H9 (cell line): Measurements from ENCODE around the gene DNAJC15. TPM values are rescaled to one million over a fixed set of nuclear protein-coding genes. Genes with fewer than 3 reads are reported as not detected.

Experiments
- DNase-seq: peaks from one replicate; pipeline ENCODE4 v3.0.0-alpha.2; 2017
- H2AFZ ChIP-seq: one replicate; pipeline ENCODE4 v1.6.1; 2013; ENCODE audit warnings: mild to moderate bottlenecking, low read length, control low read depth, moderate library complexity
- H2AK5ac ChIP-seq: 2 replicates; pipeline ENCODE4 v1.6.1; 2013; ENCODE audit warnings: low read length, control low read depth, mixed read lengths; ENCODE audit not compliant: insufficient read length
- H2BK120ac ChIP-seq: one replicate; pipeline ENCODE4 v1.6.1; 2013; ENCODE audit warnings: low read depth, mild to moderate bottlenecking, low read length, control low read depth, inconsistent platforms; ENCODE audit not compliant: poor library complexity, severe bottlenecking
- H2BK12ac ChIP-seq: 2 replicates; pipeline ENCODE4 v1.6.1; 2013; ENCODE audit warnings: low read length, control low read depth, mixed read lengths, low read depth; ENCODE audit not compliant: insufficient read length
- H2BK15ac ChIP-seq: 2 replicates; pipeline ENCODE4 v1.6.1; 2013; ENCODE audit warnings: low read depth, low read length, control low read depth
- H2BK20ac ChIP-seq: one replicate; pipeline ENCODE4 v1.6.1; 2013; ENCODE audit warnings: low read depth, mild to moderate bottlenecking, low read length, control low read depth, inconsistent platforms; ENCODE audit not compliant: poor library complexity, severe bottlenecking
- H2BK5ac ChIP-seq: 2 replicates; pipeline ENCODE4 v1.6.1; 2013; ENCODE audit warnings: low read length, control low read depth, mixed read lengths; ENCODE audit not compliant: insufficient read length
- H3K14ac ChIP-seq: 2 replicates; pipeline ENCODE4 v1.6.1; 2013; ENCODE audit warnings: low read length, control low read depth; ENCODE audit not compliant: insufficient read depth
- H3K18ac ChIP-seq: 2 replicates; pipeline ENCODE4 v1.6.1; 2013; ENCODE audit warnings: low read depth, mild to moderate bottlenecking, mixed read lengths, low read length, control low read depth; ENCODE audit not compliant: insufficient read length
- H3K23ac ChIP-seq: 2 replicates; pipeline ENCODE4 v1.6.1; 2013; ENCODE audit warnings: low read length, control low read depth, mixed read lengths, low read depth; ENCODE audit not compliant: insufficient read length
- H3K23me2 ChIP-seq: 2 replicates; pipeline ENCODE4 v1.6.1; 2013; ENCODE audit warnings: low read depth, mild to moderate bottlenecking, mixed read lengths, low read length, control low read depth; ENCODE audit not compliant: insufficient read length, poor library complexity, severe bottlenecking
- H3K27ac ChIP-seq: 2 replicates; pipeline ENCODE4 v1.5.1; 2013; ENCODE audit warnings: low read length, control low read depth, mixed read lengths, low read depth; ENCODE audit not compliant: insufficient read length
- H3K27me3 ChIP-seq: 2 replicates; pipeline ENCODE4 v1.6.1; 2013; ENCODE audit warnings: low read length, control low read depth, inconsistent platforms; ENCODE audit not compliant: insufficient read depth
- H3K4ac ChIP-seq: 2 replicates; pipeline ENCODE4 v1.6.1; 2013; ENCODE audit warnings: low read depth, mild to moderate bottlenecking, control low read depth, inconsistent platforms, low read length, moderate library complexity
- H3K4me1 ChIP-seq: 2 replicates; pipeline ENCODE4 v1.6.1; 2013; ENCODE audit warnings: low read length, control low read depth, inconsistent platforms; ENCODE audit not compliant: insufficient read depth
- H3K4me2 ChIP-seq: 2 replicates; pipeline ENCODE4 v1.6.1; 2013; ENCODE audit warnings: low read length, control low read depth, mixed read lengths; ENCODE audit not compliant: insufficient read length, insufficient read depth
- H3K56ac ChIP-seq: 2 replicates; pipeline ENCODE4 v1.6.1; 2013; ENCODE audit warnings: low read depth, mild to moderate bottlenecking, mixed read lengths, low read length, control low read depth; ENCODE audit not compliant: insufficient read length
- H3K79me1 ChIP-seq: 2 replicates; pipeline ENCODE4 v1.6.1; 2013; ENCODE audit warnings: low read depth, mild to moderate bottlenecking, moderate library complexity, low read length, control low read depth, inconsistent platforms; ENCODE audit not compliant: insufficient read depth, poor library complexity, severe bottlenecking
- H3K79me2 ChIP-seq: 2 replicates; pipeline ENCODE4 v1.6.1; 2013; ENCODE audit warnings: low read length, control low read depth, inconsistent platforms; ENCODE audit not compliant: insufficient read depth
- H3K9ac ChIP-seq: 2 replicates; pipeline ENCODE4 v1.6.1; 2013; ENCODE audit warnings: low read length, control low read depth, mixed read lengths; ENCODE audit not compliant: insufficient read length; ENCODE audit errors: extremely low read depth
- H3K9me3 ChIP-seq: one replicate; pipeline ENCODE4 v1.6.1; 2013; ENCODE audit warnings: low read depth, low read length, inconsistent platforms; ENCODE audit not compliant: control insufficient read depth
- H3T11ph ChIP-seq: one replicate; pipeline ENCODE4 v1.6.1; 2013; ENCODE audit warnings: mild to moderate bottlenecking, low read length, control low read depth, inconsistent platforms
- H4K20me1 ChIP-seq: one replicate; pipeline ENCODE4 v1.6.1; 2013; ENCODE audit not compliant: control insufficient read depth, insufficient read length, insufficient read depth
- H4K5ac ChIP-seq: 2 replicates; pipeline ENCODE4 v1.6.1; 2013; ENCODE audit warnings: low read depth, mild to moderate bottlenecking, mixed read lengths, low read length, control low read depth; ENCODE audit not compliant: insufficient read length
- H4K8ac ChIP-seq: replicated peaks from 2 replicates; pipeline ENCODE4 v1.6.1; 2013; ENCODE audit warnings: low read length, control low read depth, mixed read lengths, low read depth; ENCODE audit not compliant: insufficient read length
- H4K91ac ChIP-seq: 2 replicates; pipeline ENCODE4 v1.6.1; 2013; ENCODE audit warnings: low read depth, mild to moderate bottlenecking, moderate library complexity, mixed read lengths, low read length, control low read depth; ENCODE audit not compliant: insufficient read length
- H3K27ac Mint-ChIP-seq, 3 experiments: 2 replicates in 2 of 3; 3 replicates in 1 of 3; pipeline ENCODE4 v1.8.0; 2020 to 2021; ENCODE audit warnings: mixed read lengths in 3 of 3, mild to moderate bottlenecking in 1 of 3, moderate library complexity in 1 of 3
- H3K27me3 Mint-ChIP-seq: 2 replicates; pipeline ENCODE4 v1.8.0; 2021; ENCODE audit warnings: low read depth, mild to moderate bottlenecking, moderate library complexity, mixed read lengths
- H3K36me3 Mint-ChIP-seq, 3 experiments: 2 replicates in 2 of 3; 3 replicates in 1 of 3; pipeline ENCODE4 v1.8.0; 2020 to 2021; ENCODE audit warnings: low read depth in 3 of 3, mixed read lengths in 3 of 3; ENCODE audit not compliant: insufficient read depth in 1 of 3
- H3K4me1 Mint-ChIP-seq, 2 experiments: 2 replicates each; pipeline ENCODE4 v1.8.0; 2020; ENCODE audit warnings: mixed read lengths in 2 of 2
- H3K4me3 Mint-ChIP-seq, 2 experiments: 2 replicates in 1 of 2; 3 replicates in 1 of 2; pipeline ENCODE4 v1.8.0; 2020 to 2021; ENCODE audit warnings: mild to moderate bottlenecking in 2 of 2, mixed read lengths in 2 of 2, moderate library complexity in 1 of 2
- H3K9me3 Mint-ChIP-seq, 2 experiments: 2 replicates in 1 of 2; 3 replicates in 1 of 2; pipeline ENCODE4 v1.8.0; 2020; ENCODE audit warnings: mild to moderate bottlenecking in 2 of 2, mixed read lengths in 2 of 2, moderate library complexity in 1 of 2
- WGBS: extraction: QIAGEN DNeasy Blood & Tissue Kit; methylation state at CpG from one replicate; pipeline ENCODE4 v1.1.7; 2013; ENCODE audit warnings: missing lambda C conversion rate, low lambda C conversion rate, mixed read lengths; ENCODE audit not compliant: insufficient read length; ENCODE audit errors: extremely low coverage; 5-methylcytosine and 5-hydroxymethylcytosine counted together
- total RNA-seq: library from RNA; stranded (reverse); gene quantifications from 2 replicates; pipeline ENCODE4 v1.2.1, GENCODE V29; 2021
- TF ChIP-seq, protein P1 (sequence below): fragments of 200-600 bp; sonication (generic); conservative IDR thresholded peaks from 3 replicates; pipeline ENCODE4 v1.8.0; 2021; ENCODE audit warnings: antibody characterized with exemption, mild to moderate bottlenecking

DNAJC15 gene
- total RNA-seq, 1 experiment from 2014 or later: 13.4 TPM

DNA sequence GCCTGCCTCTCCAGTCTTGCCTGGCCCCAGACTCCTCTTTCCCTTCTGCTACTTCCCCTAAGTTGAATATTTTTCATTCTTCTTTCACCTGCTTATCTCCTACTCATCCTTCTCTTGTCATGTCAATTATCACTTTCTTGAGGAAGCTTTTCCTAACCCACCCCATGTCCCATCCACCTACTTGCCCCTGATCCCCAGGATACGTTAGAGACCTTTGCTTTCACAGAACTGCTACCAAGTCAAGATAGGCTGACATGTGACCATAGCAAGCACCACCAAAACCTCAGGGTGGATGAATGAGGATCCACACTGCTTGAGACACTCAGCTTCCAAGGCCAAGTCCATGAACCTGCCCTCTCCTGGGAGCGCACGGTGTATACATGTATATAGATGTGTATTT lies 131.5 kb downstream of the DNAJC15 start:
- Histone ChIP-seq H3K79me1 (no peaks in the 10 kb centered on the region), H3K4ac (no peak overlapping the region), H3K27ac (no peak overlapping the region), H3K27me3 (no peaks in the 10 kb centered on the region), H2BK20ac (no peak overlapping the region), H3K14ac (no peak overlapping the region), H2AFZ (no peak overlapping the region), H3K9me3 (no peaks in the 10 kb centered on the region), H3K23ac (no peak overlapping the region), H2BK12ac (no peak overlapping the region), H3K4me2 (no peak overlapping the region), H4K8ac (no peak overlapping the region), H2BK5ac (no peak overlapping the region), H3K79me2 (no peaks in the 10 kb centered on the region), H4K5ac (no peak overlapping the region), H3T11ph (no peak overlapping the region), H4K91ac (no peak overlapping the region), H3K18ac (no peak overlapping the region), H2BK15ac (no peak overlapping the region), H2BK120ac (no peak overlapping the region), H2AK5ac (no peak overlapping the region), H3K9ac (no peak overlapping the region), H4K20me1 (no peaks in the 10 kb centered on the region), H3K23me2 (no peaks in the 10 kb centered on the region), H3K56ac (no peak overlapping the region), H3K4me1 (no peaks in the 10 kb centered on the region)
- TF ChIP-seq, protein P1, sequence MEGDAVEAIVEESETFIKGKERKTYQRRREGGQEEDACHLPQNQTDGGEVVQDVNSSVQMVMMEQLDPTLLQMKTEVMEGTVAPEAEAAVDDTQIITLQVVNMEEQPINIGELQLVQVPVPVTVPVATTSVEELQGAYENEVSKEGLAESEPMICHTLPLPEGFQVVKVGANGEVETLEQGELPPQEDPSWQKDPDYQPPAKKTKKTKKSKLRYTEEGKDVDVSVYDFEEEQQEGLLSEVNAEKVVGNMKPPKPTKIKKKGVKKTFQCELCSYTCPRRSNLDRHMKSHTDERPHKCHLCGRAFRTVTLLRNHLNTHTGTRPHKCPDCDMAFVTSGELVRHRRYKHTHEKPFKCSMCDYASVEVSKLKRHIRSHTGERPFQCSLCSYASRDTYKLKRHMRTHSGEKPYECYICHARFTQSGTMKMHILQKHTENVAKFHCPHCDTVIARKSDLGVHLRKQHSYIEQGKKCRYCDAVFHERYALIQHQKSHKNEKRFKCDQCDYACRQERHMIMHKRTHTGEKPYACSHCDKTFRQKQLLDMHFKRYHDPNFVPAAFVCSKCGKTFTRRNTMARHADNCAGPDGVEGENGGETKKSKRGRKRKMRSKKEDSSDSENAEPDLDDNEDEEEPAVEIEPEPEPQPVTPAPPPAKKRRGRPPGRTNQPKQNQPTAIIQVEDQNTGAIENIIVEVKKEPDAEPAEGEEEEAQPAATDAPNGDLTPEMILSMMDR: no peak
- no peak for DNase-seq
- no peak overlapping the region for H3K27ac Mint-ChIP-seq
- no peaks in the 10 kb centered on the region for H3K36me3 Mint-ChIP-seq
- H3K4me3 Mint-ChIP-seq: no peak overlapping the region
- H3K9me3 Mint-ChIP-seq: no peaks in the 10 kb centered on the region
- peaks cover 4 to 11% of the 10 kb centered on the region in 2 experiments; a peak in 3 of 4 replicates for H3K4me1 Mint-ChIP-seq
- no CpG with 5 or more reads among the region's 3 CpGs for WGBS
- peaks cover 3% of the 10 kb centered on the region for H3K27me3 Mint-ChIP-seq
